ENCODE results near the gene MICAL2.

Gene MICAL2

GRCh38 chr11:12188548-12189317 is 78.3 kb downstream of the MICAL2 start:
- DNase-seq (ENCODE audit: low read depth in 3 of 3): no peak

- DNase-seq (ENCODE audit: low read depth in 3 of 3): no peak
Measured at GRCh38 chr11:12189543-12190235, 79.3 kb downstream of the MICAL2 start.

GRCh38 chr11:12190511-12190910 is 80.1 kb downstream of the MICAL2 start:
- no peak for DNase-seq (ENCODE audit: low read depth in 3 of 3)

GRCh38 chr11:12192794-12193514 is 82.6 kb downstream of the MICAL2 start:
- DNase-seq (ENCODE audit: low read depth in 3 of 3): no peak

GRCh38 chr11:12193515-12194336 is 83.3 kb downstream of the MICAL2 start:
- DNase-seq (ENCODE audit: low read depth in 3 of 3): no peak

GRCh38 chr11:12195768-12196167 is 85.4 kb downstream of the MICAL2 start:
- peak in 1 of 3 experiments; percentile 42 for DNase-seq (ENCODE audit: low read depth in 3 of 3)

- no peak for DNase-seq (ENCODE audit: low read depth in 3 of 3)
Measured at GRCh38 chr11:12196308-12196707, 85.9 kb downstream of the MICAL2 start.

GRCh38 chr11:12196872-12197271 is 86.5 kb downstream of the MICAL2 start:
- DNase-seq (ENCODE audit: low read depth in 3 of 3): no peak

- no peak for DNase-seq (ENCODE audit: low read depth in 3 of 3)
Measured at GRCh38 chr11:12198251-12199222, 88.1 kb downstream of the MICAL2 start.

- no peak for DNase-seq (ENCODE audit: low read depth in 3 of 3)
Measured at GRCh38 chr11:12199231-12199948, 89.0 kb downstream of the MICAL2 start.

GRCh38 chr11:12200279-12200990 is 90.0 kb downstream of the MICAL2 start:
- DNase-seq (ENCODE audit: low read depth in 3 of 3): peak in 1 of 3 experiments; percentile 39

GRCh38 chr11:12200991-12201985 is 90.9 kb downstream of the MICAL2 start:
- DNase-seq (ENCODE audit: low read depth in 3 of 3): no peak

- no peak for DNase-seq (ENCODE audit: low read depth in 3 of 3)
Measured at GRCh38 chr11:12202661-12203310, 92.4 kb downstream of the MICAL2 start.

- DNase-seq (ENCODE audit: low read depth in 3 of 3): no peak
Measured at GRCh38 chr11:12204506-12204905, 94.1 kb downstream of the MICAL2 start.

- no peak for DNase-seq (ENCODE audit: low read depth in 3 of 3)
Measured at GRCh38 chr11:12205330-12205729, 94.9 kb downstream of the MICAL2 start.

GRCh38 chr11:12206529-12206928 is 96.1 kb downstream of the MICAL2 start:
- DNase-seq (ENCODE audit: low read depth in 3 of 3): no peak

GRCh38 chr11:12207384-12208150 is 97.2 kb downstream of the MICAL2 start:
- peak in 2 of 3 experiments; percentile 49 to 57 for DNase-seq (ENCODE audit: low read depth in 3 of 3)

Measured in stimulated activated CD4-positive, alpha-beta T cell treated with anti-CD3 and anti-CD28 coated beads, TNF-alpha, amount 100 ng/mL, for 24 hours (primary cell).